ENCODE measurements around the gene FNDC5. TPM values are rescaled to one million over a fixed set of nuclear protein-coding genes. Genes with fewer than 3 reads are reported as not detected.

FNDC5 gene
- total RNA-seq, 2 donors from 2014 or later: 6.2 to 18.8 TPM

DNA sequence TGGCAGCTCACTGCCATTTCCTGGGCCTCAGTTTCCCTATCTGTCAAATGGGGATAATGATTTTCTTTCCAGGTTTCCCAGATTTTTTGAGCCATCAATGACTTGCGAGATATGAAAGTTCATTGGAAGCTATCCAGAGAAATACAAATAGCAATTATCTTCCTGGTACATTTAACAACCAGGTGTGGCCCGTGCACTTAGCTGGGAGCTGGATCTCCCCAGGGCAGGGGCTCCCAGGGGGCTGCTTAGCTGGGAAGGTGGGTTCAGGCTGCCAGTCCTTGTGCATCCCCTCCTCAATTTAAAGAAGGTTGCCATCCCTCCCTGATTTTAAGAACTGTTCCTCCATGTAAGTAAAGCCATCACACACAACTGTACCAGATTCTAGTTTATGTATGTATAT, 34.1 kb upstream of the FNDC5 start:
- Histone ChIP-seq H3K36me3 (no peaks in the 10 kb centered on the region), H3K9me3 (no peaks in the 10 kb centered on the region), H3K4me1 (ENCODE audit: control insufficient read depth in 1 of 2, low read depth in 2 of 2) (peaks cover 3 to 11% of the 10 kb centered on the region in 2 donors), H3K27ac (no peak overlapping the region), H3K27me3 (replicated peaks; ENCODE audit: insufficient read depth) (no peaks in the 10 kb centered on the region), H3K4me3 (no peak overlapping the region)
- no peak for DNase-seq (ENCODE audit: low spot score)
- no peak for ATAC-seq (ENCODE audit: insufficient number of reproducible peaks, low FRiP score, low read depth)
- TF ChIP-seq, protein P1, sequence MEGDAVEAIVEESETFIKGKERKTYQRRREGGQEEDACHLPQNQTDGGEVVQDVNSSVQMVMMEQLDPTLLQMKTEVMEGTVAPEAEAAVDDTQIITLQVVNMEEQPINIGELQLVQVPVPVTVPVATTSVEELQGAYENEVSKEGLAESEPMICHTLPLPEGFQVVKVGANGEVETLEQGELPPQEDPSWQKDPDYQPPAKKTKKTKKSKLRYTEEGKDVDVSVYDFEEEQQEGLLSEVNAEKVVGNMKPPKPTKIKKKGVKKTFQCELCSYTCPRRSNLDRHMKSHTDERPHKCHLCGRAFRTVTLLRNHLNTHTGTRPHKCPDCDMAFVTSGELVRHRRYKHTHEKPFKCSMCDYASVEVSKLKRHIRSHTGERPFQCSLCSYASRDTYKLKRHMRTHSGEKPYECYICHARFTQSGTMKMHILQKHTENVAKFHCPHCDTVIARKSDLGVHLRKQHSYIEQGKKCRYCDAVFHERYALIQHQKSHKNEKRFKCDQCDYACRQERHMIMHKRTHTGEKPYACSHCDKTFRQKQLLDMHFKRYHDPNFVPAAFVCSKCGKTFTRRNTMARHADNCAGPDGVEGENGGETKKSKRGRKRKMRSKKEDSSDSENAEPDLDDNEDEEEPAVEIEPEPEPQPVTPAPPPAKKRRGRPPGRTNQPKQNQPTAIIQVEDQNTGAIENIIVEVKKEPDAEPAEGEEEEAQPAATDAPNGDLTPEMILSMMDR (IDR thresholded peaks at IDR 0.05): no peak

GRCh38 chr1:32903991-32904785, 33.5 kb upstream of the FNDC5 start:
- no peak overlapping the region for H3K4me3 ChIP-seq
- no peaks in the 10 kb centered on the region for H3K27me3 ChIP-seq (replicated peaks; ENCODE audit: insufficient read depth)
- no peaks in the 10 kb centered on the region for H3K9me3 ChIP-seq
- no peak overlapping the region for H3K27ac ChIP-seq
- no peaks in the 10 kb centered on the region for H3K36me3 ChIP-seq
- peaks cover 3 to 11% of the 10 kb centered on the region in 2 donors for H3K4me1 ChIP-seq (ENCODE audit: control insufficient read depth in 1 of 2, low read depth in 2 of 2)
- TF ChIP-seq, protein P1 (IDR thresholded peaks at IDR 0.05): no peak
- DNase-seq (ENCODE audit: low spot score): no peak
- no peak for ATAC-seq (ENCODE audit: insufficient number of reproducible peaks, low FRiP score, low read depth)

DNA sequence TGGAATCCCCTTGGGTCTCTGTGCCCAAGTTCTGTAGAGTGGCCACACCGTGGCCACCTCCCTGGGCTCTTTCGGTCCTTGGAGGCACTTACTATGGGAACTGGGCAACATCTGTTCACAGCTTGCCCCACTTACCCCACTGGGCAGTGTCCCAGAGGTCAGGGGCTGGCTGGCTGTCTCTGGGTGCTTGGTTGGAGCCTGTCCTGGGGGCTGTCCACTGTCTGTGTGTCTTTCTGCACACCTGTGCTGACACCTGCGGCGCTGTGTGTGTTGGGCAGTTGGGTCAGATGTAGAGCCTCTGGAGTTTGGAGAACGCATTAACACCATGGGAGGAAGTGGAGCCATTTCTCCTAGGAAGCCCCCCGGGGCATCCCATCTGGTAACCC, 31.8 kb upstream of the FNDC5 start:
- ATAC-seq (ENCODE audit: insufficient number of reproducible peaks, low FRiP score, low read depth) (no peak), DNase-seq (ENCODE audit: low spot score) (no peak)
- H3K27ac ChIP-seq: no peak overlapping the region

DNA sequence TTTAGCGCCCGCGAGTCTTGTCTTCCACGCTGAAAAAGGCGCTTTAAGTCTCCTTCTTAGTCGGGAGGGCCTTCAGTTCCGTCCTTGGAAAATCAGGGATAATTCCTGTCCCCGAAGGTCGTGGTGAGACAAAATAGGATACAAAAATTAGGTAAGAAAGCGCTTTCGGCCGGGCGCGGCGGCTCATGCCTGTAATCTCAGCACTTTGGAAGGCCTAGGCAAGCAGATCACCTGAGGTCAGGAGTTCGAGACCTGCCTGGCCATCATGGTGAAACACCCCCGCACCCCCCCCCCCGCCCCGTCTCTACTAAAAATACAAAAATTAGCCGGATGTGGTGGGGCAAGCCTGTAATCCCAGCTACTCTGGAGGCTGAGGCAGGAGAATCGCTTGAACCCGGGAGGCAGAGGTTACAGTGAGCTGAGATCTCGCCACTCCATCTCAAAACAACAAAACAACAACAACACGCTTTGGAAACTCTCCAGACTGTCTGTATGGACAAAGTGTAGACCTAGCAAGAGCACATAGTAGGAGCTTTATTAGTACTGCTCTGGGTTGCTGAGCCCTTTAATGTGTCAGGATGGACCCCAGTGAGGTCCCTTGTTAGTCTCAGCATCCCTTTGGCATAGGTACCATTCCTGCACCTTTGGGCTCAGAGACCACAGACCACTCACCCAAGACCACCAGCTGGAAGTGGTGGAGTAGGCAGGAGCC, 31.3 kb upstream of the FNDC5 start:
- Histone ChIP-seq H3K4me3 (peak overlapping the region; percentile 89), H3K9me3 (no peaks in the 10 kb centered on the region), H3K4me1 (ENCODE audit: control insufficient read depth in 1 of 2, low read depth in 2 of 2) (peaks cover 3 to 11% of the 10 kb centered on the region in 2 donors), H3K36me3 (no peaks in the 10 kb centered on the region), H3K27ac (no peak overlapping the region), H3K27me3 (replicated peaks; ENCODE audit: insufficient read depth) (no peaks in the 10 kb centered on the region)
- TF ChIP-seq, protein P1 (IDR thresholded peaks at IDR 0.05): no peak
- ATAC-seq (ENCODE audit: insufficient number of reproducible peaks, low FRiP score, low read depth) (no peak), DNase-seq (ENCODE audit: low spot score) (no peak)

More for the DNA sequence above, 31.8 kb upstream of the FNDC5 start:
- TF ChIP-seq, protein P1 (IDR thresholded peaks at IDR 0.05): no peak
- Histone ChIP-seq H3K4me3 (no peak overlapping the region), H3K27me3 (replicated peaks; ENCODE audit: insufficient read depth) (no peaks in the 10 kb centered on the region), H3K9me3 (no peaks in the 10 kb centered on the region), H3K36me3 (no peaks in the 10 kb centered on the region), H3K4me1 (ENCODE audit: control insufficient read depth in 1 of 2, low read depth in 2 of 2) (peaks cover 3 to 11% of the 10 kb centered on the region in 2 donors)

Measured in thoracic aorta (tissue), 2 donors.